Fibroblast of villous mesenchyme (primary cell): ENCODE results near the gene USP37. TPM values are rescaled to one million over a fixed set of nuclear protein-coding genes. Genes with fewer than 3 reads are reported as not detected.

ENCODE experiments used
- DNase-seq: peaks from one replicate; pipeline ENCODE4 v3.0.0-alpha.2; 2010; ENCODE audit warnings: low read depth
- H3K4me3 ChIP-seq: 2 replicates; pipeline ENCODE4 v1.5.1; 2011; ENCODE audit warnings: low read depth, mild to moderate bottlenecking, low read length
- total RNA-seq: library from RNA; depleted of rRNA; stranded (reverse); fragments of >200 nt; gene quantifications from 2 replicates; pipeline ENCODE4 v1.2.3, GENCODE V29; 2012
- TF ChIP-seq, protein P1 (sequence below): IDR thresholded peaks from 2 replicates; pipeline ENCODE4 v1.5.1; 2012; ENCODE audit warnings: low read depth, mild to moderate bottlenecking, low read length; ENCODE audit not compliant: insufficient read depth

USP37 gene
- total RNA-seq, 1 donor: 21.2 TPM

DNA sequence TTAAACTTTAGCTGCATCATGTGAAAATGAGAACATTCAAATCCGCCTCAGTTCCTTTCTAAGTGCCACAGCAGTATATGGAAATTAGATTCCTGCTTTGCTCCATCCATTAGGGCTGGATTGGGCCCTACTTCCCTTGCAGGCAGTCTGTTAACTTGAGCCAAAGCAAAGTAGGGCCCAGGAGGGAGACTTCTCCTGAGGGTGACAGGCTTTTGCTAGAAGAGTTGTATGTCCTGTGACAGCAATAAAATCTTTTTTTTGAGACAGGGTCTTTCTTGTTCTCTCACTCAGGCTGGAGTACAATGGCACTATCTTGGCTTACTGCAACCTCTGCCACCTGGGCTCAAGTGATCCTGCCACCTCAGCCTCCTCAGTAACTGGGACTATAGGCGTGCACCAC is 121.1 kb downstream of the USP37 start:
- DNase-seq: no peak
- TF ChIP-seq, protein P1, sequence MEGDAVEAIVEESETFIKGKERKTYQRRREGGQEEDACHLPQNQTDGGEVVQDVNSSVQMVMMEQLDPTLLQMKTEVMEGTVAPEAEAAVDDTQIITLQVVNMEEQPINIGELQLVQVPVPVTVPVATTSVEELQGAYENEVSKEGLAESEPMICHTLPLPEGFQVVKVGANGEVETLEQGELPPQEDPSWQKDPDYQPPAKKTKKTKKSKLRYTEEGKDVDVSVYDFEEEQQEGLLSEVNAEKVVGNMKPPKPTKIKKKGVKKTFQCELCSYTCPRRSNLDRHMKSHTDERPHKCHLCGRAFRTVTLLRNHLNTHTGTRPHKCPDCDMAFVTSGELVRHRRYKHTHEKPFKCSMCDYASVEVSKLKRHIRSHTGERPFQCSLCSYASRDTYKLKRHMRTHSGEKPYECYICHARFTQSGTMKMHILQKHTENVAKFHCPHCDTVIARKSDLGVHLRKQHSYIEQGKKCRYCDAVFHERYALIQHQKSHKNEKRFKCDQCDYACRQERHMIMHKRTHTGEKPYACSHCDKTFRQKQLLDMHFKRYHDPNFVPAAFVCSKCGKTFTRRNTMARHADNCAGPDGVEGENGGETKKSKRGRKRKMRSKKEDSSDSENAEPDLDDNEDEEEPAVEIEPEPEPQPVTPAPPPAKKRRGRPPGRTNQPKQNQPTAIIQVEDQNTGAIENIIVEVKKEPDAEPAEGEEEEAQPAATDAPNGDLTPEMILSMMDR: no peak
- no peak overlapping the region for H3K4me3 ChIP-seq

DNA sequence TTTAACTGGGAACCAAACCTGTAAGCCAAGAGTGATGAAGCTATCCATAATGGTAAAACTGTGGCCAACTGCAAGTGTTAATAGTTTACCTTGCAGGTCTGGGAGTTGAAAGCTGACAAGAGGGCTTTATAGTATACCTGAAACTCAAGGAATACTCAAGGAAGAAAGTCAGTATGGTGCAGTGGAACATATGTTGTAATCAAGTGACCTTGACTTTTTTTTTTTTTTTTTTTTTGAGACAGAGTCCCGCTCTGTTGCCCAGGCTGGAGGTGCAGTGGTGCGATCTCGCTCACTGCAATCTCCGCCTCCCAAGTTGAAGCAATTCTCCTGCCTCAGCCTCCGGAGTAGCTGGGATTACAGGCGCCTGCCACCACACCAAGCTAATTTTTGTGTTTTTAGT is 121.6 kb downstream of the USP37 start:
- H3K4me3 ChIP-seq: no peak overlapping the region
- no peak for DNase-seq
- TF ChIP-seq, protein P1: no peak

DNA sequence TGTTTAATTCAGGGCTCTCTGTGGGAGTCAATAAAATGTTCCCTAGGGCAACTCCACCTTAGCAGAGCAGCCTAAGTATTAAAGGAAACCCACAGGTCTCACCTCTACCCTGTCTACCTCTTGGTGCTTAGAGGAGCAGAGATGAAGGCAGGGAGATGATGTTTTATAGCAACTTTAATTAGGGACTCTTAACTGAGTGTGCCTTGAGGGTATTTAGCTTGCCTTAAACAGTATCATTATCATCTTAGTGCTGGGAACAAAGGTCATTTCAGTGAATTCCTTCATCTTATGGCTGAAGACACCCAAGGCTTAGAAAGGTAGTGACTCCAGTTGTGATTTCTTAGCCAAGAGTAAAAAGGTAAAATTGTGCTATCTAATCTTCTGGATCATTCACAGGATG is 122.5 kb downstream of the USP37 start:
- H3K4me3 ChIP-seq: no peak overlapping the region
- no peak for DNase-seq
- TF ChIP-seq, protein P1: no peak

DNA sequence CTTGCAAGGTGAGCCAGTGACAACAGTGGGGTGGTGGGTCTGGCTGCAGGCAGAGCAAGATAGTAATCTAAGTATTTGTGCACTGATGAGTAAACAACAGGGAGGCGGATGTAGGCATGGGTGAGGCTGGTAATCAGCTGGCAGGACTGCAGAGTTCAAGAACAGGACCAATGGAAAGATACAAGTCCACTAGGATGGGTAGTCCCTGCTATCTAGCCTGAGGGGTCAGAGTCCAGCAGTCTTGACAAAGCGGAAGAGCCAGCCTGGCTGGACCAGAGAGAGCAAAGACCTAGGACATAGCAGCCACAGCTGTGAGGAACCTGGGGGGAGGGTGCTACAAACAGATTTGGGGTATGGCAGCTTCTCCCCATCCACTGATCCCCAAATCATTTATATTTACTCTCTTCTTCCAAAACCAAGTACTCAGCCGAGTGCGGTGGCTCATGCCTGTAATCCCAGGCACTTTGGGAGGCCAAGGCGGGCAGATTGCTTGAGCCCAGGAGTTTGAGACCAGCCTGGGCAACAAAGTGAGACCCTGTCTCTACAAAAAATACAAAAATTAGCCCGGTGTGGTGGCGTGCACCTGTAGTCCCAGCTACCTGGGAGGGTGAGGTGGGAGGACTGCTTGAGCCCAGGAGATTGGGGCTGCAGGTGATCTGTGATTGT is 123.3 kb downstream of the USP37 start:
- no peak overlapping the region for H3K4me3 ChIP-seq
- no peak for DNase-seq
- TF ChIP-seq, protein P1: no peak

DNA sequence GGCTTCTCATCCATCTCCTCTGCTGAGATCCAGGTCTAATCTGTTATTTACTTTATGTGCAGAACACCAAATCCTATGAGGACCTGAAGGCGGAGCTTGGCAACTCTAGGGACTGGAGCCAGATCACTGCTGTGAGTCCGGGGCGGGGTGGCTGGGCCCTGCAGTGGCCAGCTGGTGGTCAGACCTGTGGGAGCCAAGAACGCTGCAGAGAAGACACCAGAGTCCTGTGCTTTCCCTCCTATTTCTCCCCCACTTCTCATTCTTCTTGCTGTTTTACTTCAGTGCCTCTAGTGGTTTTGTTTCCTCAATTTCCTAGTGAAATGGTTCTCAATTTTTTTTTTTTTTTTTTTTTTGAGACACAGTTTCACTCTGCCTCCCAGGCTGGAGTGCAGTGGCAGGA is 129.6 kb downstream of the USP37 start:
- TF ChIP-seq, protein P1: no peak
- no peak overlapping the region for H3K4me3 ChIP-seq
- DNase-seq: peak; percentile 80

DNA sequence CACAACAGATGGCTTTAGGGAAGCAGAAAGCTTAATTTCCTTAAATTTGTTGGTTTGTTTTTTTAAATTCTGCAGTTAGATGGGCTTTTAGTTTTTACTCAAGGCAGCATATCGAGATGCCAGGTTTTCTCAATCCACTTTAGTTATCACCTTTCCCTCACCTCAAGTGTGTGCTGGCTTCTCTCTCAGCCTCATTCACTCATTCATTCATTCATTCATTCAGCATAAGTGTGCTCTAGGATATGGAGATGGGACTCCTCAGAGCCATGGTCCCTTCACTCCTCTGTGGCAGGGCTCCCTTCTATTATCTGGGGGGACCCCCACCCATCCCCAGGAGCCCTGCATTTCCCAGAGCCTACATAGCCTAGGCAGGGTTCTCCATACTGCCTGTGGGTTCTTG is 130.2 kb downstream of the USP37 start:
- DNase-seq: no peak
- TF ChIP-seq, protein P1: no peak
- no peak overlapping the region for H3K4me3 ChIP-seq

DNA sequence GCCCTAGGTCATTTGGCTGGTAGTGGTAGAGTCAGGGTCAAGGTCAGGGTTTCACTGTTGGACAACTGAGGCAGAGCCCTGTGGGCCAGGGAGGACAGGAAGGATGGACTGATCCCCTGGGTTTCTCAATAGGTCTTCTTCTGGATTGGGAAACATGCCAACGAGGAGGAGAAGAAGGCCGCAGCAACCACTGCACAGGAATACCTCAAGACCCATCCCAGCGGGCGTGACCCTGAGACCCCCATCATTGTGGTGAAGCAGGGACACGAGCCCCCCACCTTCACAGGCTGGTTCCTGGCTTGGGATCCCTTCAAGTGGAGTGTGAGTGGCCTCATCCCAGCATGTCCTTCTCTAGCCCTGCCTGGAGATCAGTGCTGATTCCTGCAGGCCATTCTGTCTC is 131.2 kb downstream of the USP37 start:
- DNase-seq: no peak
- H3K4me3 ChIP-seq: no peak overlapping the region
- TF ChIP-seq, protein P1: no peak
